Ammon's horn (tissue), 1 donor: ENCODE data around the gene ALS2CL.

Experiments used
- DNase-seq: peaks from one replicate; pipeline ENCODE4 v3.0.0-alpha.2; 2016; ENCODE audit warnings: low spot score

Gene ALS2CL

GRCh38 chr3:46664188-46664970 lies 29.1 kb downstream of the ALS2CL start:
- peak; percentile 8 for DNase-seq

GRCh38 chr3:46663591-46664135 lies 29.8 kb downstream of the ALS2CL start:
- DNase-seq: peak; percentile 8

GRCh38 chr3:46662771-46663551 lies 30.5 kb downstream of the ALS2CL start:
- DNase-seq: peak; percentile 79

GRCh38 chr3:46661776-46662766 lies 31.4 kb downstream of the ALS2CL start:
- DNase-seq: peak; percentile 2

GRCh38 chr3:46660543-46661523 lies 32.6 kb downstream of the ALS2CL start:
- DNase-seq: peak; percentile 1

GRCh38 chr3:46660003-46660402 lies 33.5 kb downstream of the ALS2CL start:
- DNase-seq: peak; percentile 1

GRCh38 chr3:46659285-46659684 lies 34.2 kb downstream of the ALS2CL start:
- DNase-seq: peak; percentile 1

- peak; percentile 1 for DNase-seq
Measured at GRCh38 chr3:46656778-46657556, 36.5 kb downstream of the ALS2CL start.

- no peak for DNase-seq
Measured at GRCh38 chr3:46655271-46655670, 38.2 kb downstream of the ALS2CL start.

GRCh38 chr3:46651084-46651483 lies 42.4 kb downstream of the ALS2CL start:
- no peak for DNase-seq

- DNase-seq: no peak
Measured at GRCh38 chr3:46649436-46649835, 44.0 kb downstream of the ALS2CL start.

- no peak for DNase-seq
Measured at GRCh38 chr3:46648096-46648495, 45.4 kb downstream of the ALS2CL start.

- DNase-seq: no peak
Measured at GRCh38 chr3:46646700-46647099, 46.8 kb downstream of the ALS2CL start.

GRCh38 chr3:46643701-46644100 lies 49.8 kb downstream of the ALS2CL start:
- DNase-seq: no peak

GRCh38 chr3:46642971-46643370 lies 50.5 kb downstream of the ALS2CL start:
- DNase-seq: no peak

- no peak for DNase-seq
Measured at GRCh38 chr3:46640927-46641326, 52.6 kb downstream of the ALS2CL start.

- no peak for DNase-seq
Measured at GRCh38 chr3:46639221-46639620, 54.3 kb downstream of the ALS2CL start.

GRCh38 chr3:46634856-46635255 lies 58.6 kb downstream of the ALS2CL start:
- DNase-seq: no peak

GRCh38 chr3:46632792-46633191 lies 60.7 kb downstream of the ALS2CL start:
- no peak for DNase-seq
